ENCODE results near the gene MSI2. TPM values are rescaled to one million over a fixed set of nuclear protein-coding genes. Genes with fewer than 3 reads are reported as not detected.

Gene MSI2
- total and polyA plus RNA-seq, 2 donors (not counting 1 experiment from before 2014, with no cell fraction given) = 16.1 to 196 TPM

GRCh38 chr17:57269598-57270255, 13.4 kb downstream of the MSI2 start:
- POLR2A ChIA-PET = no interaction called here
- Mint-ChIP-seq H3K27me3 (no peaks in the 10 kb centered on the region), H3K27ac (no peak overlapping the region), H3K4me3 (no peak overlapping the region), H3K4me1 (peaks cover 8% of the 10 kb centered on the region), H3K9me3 (ENCODE audit: insufficient read depth) (no peaks in the 10 kb centered on the region)
- no peak overlapping the region for H3K27ac ChIP-seq (ENCODE audit: low read length in 2 of 2)
- H2AFZ ChIP-seq (ENCODE audit: insufficient read depth, low read depth, low read length, poor library complexity, severe bottlenecking) = no peak overlapping the region
- TF ChIP-seq CTCF (IDR thresholded peaks at IDR 0.05) (no peak), EZH2 (IDR thresholded peaks at IDR 0.05; ENCODE audit: borderline replicate concordance, insufficient read depth, low read depth, low read length, poor library complexity, severe bottlenecking) (no peak)
- peaks cover 55% of the 10 kb centered on the region for H4K20me1 ChIP-seq (ENCODE audit: control insufficient read depth, insufficient read depth, low read length, poor library complexity, severe bottlenecking)
- H3K79me2 ChIP-seq (ENCODE audit: control insufficient read depth, insufficient read depth, low read length) = peaks cover 69% of the 10 kb centered on the region
- no peaks in the 10 kb centered on the region for H3K4me1 ChIP-seq (ENCODE audit: control insufficient read depth in 2 of 2, insufficient read depth in 2 of 2, low read length in 2 of 2)
- intact Hi-C loops (cut with micrococcal nuclease) = no loop called here
- no peak overlapping the region for H3K4me2 ChIP-seq (replicated peaks; ENCODE audit: low read depth, low read length, poor library complexity, severe bottlenecking)
- no peaks in the 10 kb centered on the region for H3K9me3 ChIP-seq (ENCODE audit: control extremely low read depth in 1 of 3, control insufficient read depth in 2 of 3, insufficient read depth in 1 of 3, low read length in 2 of 3)
- CTCF ChIA-PET = interaction anchor here (0.9 to 2.5 kb wide), 3 partner anchors 10 to 402 kb away, joined by 3 to 16 read pairs (median 6); no protein-coding TSS in a partner anchor
- H3K9ac ChIP-seq (ENCODE audit: low read length) = no peak overlapping the region
- DNase-seq = no peak
- no peaks in the 10 kb centered on the region for H3K27me3 ChIP-seq (replicated peaks in 1 of 4; ENCODE audit: control extremely low read depth in 1 of 4, control insufficient read depth in 3 of 4, insufficient read depth in 4 of 4, low read length in 3 of 4)
- peaks cover 0 to 75% of the 10 kb centered on the region in 2 experiments for H3K36me3 ChIP-seq (replicated peaks in 1 of 2; ENCODE audit: control extremely low read depth in 1 of 2, control insufficient read depth in 1 of 2, extremely low read depth in 1 of 2, insufficient read depth in 2 of 2, low read length in 1 of 2)
- WGBS (ENCODE audit: insufficient coverage) = 91% methylated on average over 6 of the region's 8 CpGs
- no peak for ATAC-seq (ENCODE audit: low read depth)
- H3K4me3 ChIP-seq (ENCODE audit: control extremely low read depth in 1 of 5, extremely low read depth in 1 of 5, insufficient read depth in 1 of 5, low read depth in 2 of 5, low read length in 4 of 5) = no peak overlapping the region

GRCh38 chr17:57270801-57271245, 14.5 kb downstream of the MSI2 start:
- Mint-ChIP-seq H3K27me3 (no peaks in the 10 kb centered on the region), H3K9me3 (ENCODE audit: insufficient read depth) (no peaks in the 10 kb centered on the region), H3K4me3 (no peak overlapping the region), H3K4me1 (peaks cover 5% of the 10 kb centered on the region), H3K27ac (no peak overlapping the region)
- POLR2A ChIA-PET = no interaction called here
- H4K20me1 ChIP-seq (ENCODE audit: control insufficient read depth, insufficient read depth, low read length, poor library complexity, severe bottlenecking) = peaks cover 49% of the 10 kb centered on the region
- H3K4me1 ChIP-seq (ENCODE audit: control insufficient read depth in 2 of 2, insufficient read depth in 2 of 2, low read length in 2 of 2) = no peaks in the 10 kb centered on the region
- no peak for ATAC-seq (ENCODE audit: low read depth)
- peaks cover 0 to 72% of the 10 kb centered on the region in 2 experiments for H3K36me3 ChIP-seq (replicated peaks in 1 of 2; ENCODE audit: control extremely low read depth in 1 of 2, control insufficient read depth in 1 of 2, extremely low read depth in 1 of 2, insufficient read depth in 2 of 2, low read length in 1 of 2)
- CTCF ChIA-PET = interaction anchor here (1.7 to 2.5 kb wide), 3 partner anchors 9 to 401 kb away, joined by 5 to 16 read pairs (median 6); no protein-coding TSS in a partner anchor
- no peak for DNase-seq
- no peak overlapping the region for H3K4me3 ChIP-seq (ENCODE audit: control extremely low read depth in 1 of 5, extremely low read depth in 1 of 5, insufficient read depth in 1 of 5, low read depth in 2 of 5, low read length in 4 of 5)
- H3K79me2 ChIP-seq (ENCODE audit: control insufficient read depth, insufficient read depth, low read length) = peaks cover 68% of the 10 kb centered on the region
- H3K27ac ChIP-seq (ENCODE audit: low read length in 2 of 2) = no peak overlapping the region
- intact Hi-C loops (cut with micrococcal nuclease) = no loop called here
- H3K27me3 ChIP-seq (replicated peaks in 1 of 4; ENCODE audit: control extremely low read depth in 1 of 4, control insufficient read depth in 3 of 4, insufficient read depth in 4 of 4, low read length in 3 of 4) = no peaks in the 10 kb centered on the region
- 94% methylated on average over 6 of the region's 7 CpGs for WGBS (ENCODE audit: insufficient coverage)
- H3K9me3 ChIP-seq (ENCODE audit: control extremely low read depth in 1 of 3, control insufficient read depth in 2 of 3, insufficient read depth in 1 of 3, low read length in 2 of 3) = no peaks in the 10 kb centered on the region
- TF ChIP-seq CTCF (IDR thresholded peaks at IDR 0.05) (no peak), EZH2 (IDR thresholded peaks at IDR 0.05; ENCODE audit: borderline replicate concordance, insufficient read depth, low read depth, low read length, poor library complexity, severe bottlenecking) (no peak)
- no peak overlapping the region for H2AFZ ChIP-seq (ENCODE audit: insufficient read depth, low read depth, low read length, poor library complexity, severe bottlenecking)
- no peak overlapping the region for H3K9ac ChIP-seq (ENCODE audit: low read length)
- H3K4me2 ChIP-seq (replicated peaks; ENCODE audit: low read depth, low read length, poor library complexity, severe bottlenecking) = no peak overlapping the region

Measured in B cell (primary cell).